Neuronal stem cell (in vitro differentiated cells): ENCODE data around the gene PRRT1. TPM values are rescaled to one million over a fixed set of nuclear protein-coding genes. Genes with fewer than 3 reads are reported as not detected.

Source experiments
- DNase-seq: peaks from one replicate; pipeline ENCODE4 v3.0.0-alpha.2; 2013; ENCODE audit warnings: low spot score
- H2AFZ ChIP-seq: one replicate; pipeline ENCODE4 v1.6.1; 2013; ENCODE audit warnings: mild to moderate bottlenecking, low read length, inconsistent platforms
- H2AK5ac ChIP-seq: 2 replicates; pipeline ENCODE4 v1.6.1; 2013; ENCODE audit warnings: low read depth, mild to moderate bottlenecking, inconsistent platforms, low read length, moderate library complexity, mixed read lengths
- H2BK120ac ChIP-seq: 2 replicates; pipeline ENCODE4 v1.6.1; 2013; ENCODE audit warnings: low read depth, mild to moderate bottlenecking, inconsistent platforms, low read length, moderate library complexity, mixed read lengths
- H2BK12ac ChIP-seq: one replicate; pipeline ENCODE4 v1.6.1; 2013; ENCODE audit warnings: low read length, inconsistent platforms
- H2BK15ac ChIP-seq: 2 replicates; pipeline ENCODE4 v1.6.1; 2013; ENCODE audit warnings: mild to moderate bottlenecking, low read length, inconsistent platforms, mixed read lengths
- H2BK5ac ChIP-seq: one replicate; pipeline ENCODE4 v1.6.1; 2013; ENCODE audit warnings: inconsistent platforms, mild to moderate bottlenecking, low read length, moderate library complexity
- H3K14ac ChIP-seq: one replicate; pipeline ENCODE4 v1.6.1; 2013; ENCODE audit warnings: low read length, inconsistent platforms
- H3K18ac ChIP-seq: 2 replicates; pipeline ENCODE4 v1.6.1; 2013; ENCODE audit warnings: low read length, inconsistent platforms
- H3K23ac ChIP-seq: 2 replicates; pipeline ENCODE4 v1.6.1; 2013; ENCODE audit warnings: low read depth, mild to moderate bottlenecking, mixed read lengths, low read length, inconsistent platforms; ENCODE audit not compliant: poor library complexity
- H3K27ac ChIP-seq: replicated peaks from 3 replicates; pipeline ENCODE4 v1.5.1; 2013; ENCODE audit warnings: low read length, inconsistent platforms
- H3K27me3 ChIP-seq, 3 experiments: 2 replicates each; pipeline ENCODE4 v1.6.1; 2013; ENCODE audit warnings: low read length in 3 of 3, mild to moderate bottlenecking in 2 of 3, inconsistent platforms in 1 of 3, low read depth in 1 of 3, mixed read lengths in 1 of 3, moderate library complexity in 1 of 3; ENCODE audit not compliant: control insufficient read depth in 3 of 3, insufficient read depth in 3 of 3
- H3K36me3 ChIP-seq, 2 donors: replicated peaks in 1 of 2; 2 replicates each; pipeline ENCODE4 v1.6.1; 2013; ENCODE audit warnings: low read length in 2 of 2; ENCODE audit not compliant: control insufficient read depth in 2 of 2, insufficient read depth in 2 of 2
- H3K4ac ChIP-seq: 2 replicates; pipeline ENCODE4 v1.6.1; 2013; ENCODE audit warnings: inconsistent platforms, mild to moderate bottlenecking, low read length, moderate library complexity
- H3K4me1 ChIP-seq, 2 donors: 1 replicate in 1 of 2; 2 replicates in 1 of 2; pipeline ENCODE4 v1.6.1; 2013; ENCODE audit warnings: low read length in 2 of 2, low read depth in 1 of 2; ENCODE audit not compliant: control insufficient read depth in 2 of 2, insufficient read depth in 1 of 2
- H3K4me2 ChIP-seq: one replicate; pipeline ENCODE4 v1.6.1; 2013; ENCODE audit warnings: mild to moderate bottlenecking, low read length, inconsistent platforms; ENCODE audit not compliant: insufficient read depth, poor library complexity, severe bottlenecking
- H3K4me3 ChIP-seq, 2 donors: 2 replicates each; pipeline ENCODE4 v1.5.1; 2013; ENCODE audit warnings: low read length in 2 of 2, mild to moderate bottlenecking in 2 of 2, inconsistent platforms in 1 of 2, moderate library complexity in 1 of 2
- H3K79me1 ChIP-seq: one replicate; pipeline ENCODE4 v1.6.1; 2013; ENCODE audit warnings: low read depth, mild to moderate bottlenecking, inconsistent platforms, low read length, moderate library complexity
- H3K9ac ChIP-seq: one replicate; pipeline ENCODE4 v1.6.1; 2013; ENCODE audit warnings: mild to moderate bottlenecking, low read depth, low read length, inconsistent platforms; ENCODE audit not compliant: poor library complexity
- H3K9me3 ChIP-seq, 2 donors: replicated peaks in 1 of 2; 2 replicates each; pipeline versions ENCODE3 to v1.6.1; 2013; ENCODE audit warnings: low read length in 2 of 2, mild to moderate bottlenecking in 2 of 2, inconsistent platforms in 1 of 2, low read depth in 1 of 2, mixed read lengths in 1 of 2, moderate library complexity in 1 of 2; ENCODE audit not compliant: control insufficient read depth in 2 of 2, insufficient read depth in 1 of 2
- H4K8ac ChIP-seq: one replicate; pipeline ENCODE4 v1.6.1; 2013; ENCODE audit warnings: low read depth, mild to moderate bottlenecking, inconsistent platforms, low read length, moderate library complexity
- H4K91ac ChIP-seq: one replicate; pipeline ENCODE4 v1.6.1; 2013; ENCODE audit warnings: low read length, low read depth, mild to moderate bottlenecking, inconsistent platforms; ENCODE audit not compliant: poor library complexity
- WGBS, 2 donors: extraction: QIAGEN DNeasy Blood & Tissue Kit; methylation state at CpG; one replicate each; pipeline ENCODE4 v1.1.7; 2013; ENCODE audit warnings: missing lambda C conversion rate in 2 of 2, mixed read lengths in 1 of 2; ENCODE audit not compliant: insufficient read length in 2 of 2, insufficient replicate concordance in 1 of 2; ENCODE audit errors: extremely low coverage in 2 of 2; 5-methylcytosine and 5-hydroxymethylcytosine counted together
- polyA plus RNA-seq, 2 experiments: library from polyadenylated mRNA; stranded (reverse); fragments of 200-250 nt; gene quantifications; one replicate each; pipeline ENCODE4 v1.2.3, GENCODE V29; 2013

The PRRT1 gene
- 6.4 TPM for polyA plus RNA-seq (2013, experiment 1 of 2)
- 6.2 TPM for polyA plus RNA-seq (2013, experiment 2 of 2)

- H2BK5ac ChIP-seq: no peak within 1 kb of the TSS
- WGBS, 2 donors: no CpG with 5 or more reads among the region's 24 CpGs
- peak within 1 kb of the TSS; percentile 47 for H2BK12ac ChIP-seq
- peak within 1 kb of the TSS; percentile 87 for H3K4me2 ChIP-seq
- H2BK15ac ChIP-seq: no peak within 1 kb of the TSS
- no peak within 1 kb of the TSS for H3K23ac ChIP-seq
- no peak within 1 kb of the TSS for H3K4ac ChIP-seq
- H3K9ac ChIP-seq: no peak within 1 kb of the TSS
- H3K18ac ChIP-seq: peak within 1 kb of the TSS; percentile 74
- peak within 1 kb of the TSS; percentile 76 for H2AFZ ChIP-seq
- H3K36me3 ChIP-seq: peaks cover 12 to 21% of the 10 kb centered on the region in 2 donors
- H3K9me3 ChIP-seq: no peaks in the 10 kb centered on the region
- DNase-seq: no peak
- H3K27me3 ChIP-seq: peaks cover 0 to 33% (median 0%) of the 10 kb centered on the region in 3 experiments
- H4K8ac ChIP-seq: no peak within 1 kb of the TSS
- H2BK120ac ChIP-seq: peak within 1 kb of the TSS; percentile 28
- no peak within 1 kb of the TSS for H3K27ac ChIP-seq
- peak within 1 kb of the TSS; percentile 60 to 68 for H3K4me3 ChIP-seq
- H3K14ac ChIP-seq: no peak within 1 kb of the TSS
- H3K79me1 ChIP-seq: peaks cover 16% of the 10 kb centered on the region
- H4K91ac ChIP-seq: no peak within 1 kb of the TSS
- peaks cover 15 to 26% of the 10 kb centered on the region in 2 donors for H3K4me1 ChIP-seq
- H2AK5ac ChIP-seq: peak within 1 kb of the TSS; percentile 3
Observed at GRCh38 chr6:32151863-32152768, at the start of gene PRRT1. Gene PRRT1, minus strand, starts transcription at chr6:32151939. Its CDS starts 112 bp downstream, at chr6:32151827.

GRCh38 chr6:32200711-32201475, 49.2 kb upstream of the PRRT1 start:
- H3K9me3 ChIP-seq: no peaks in the 10 kb centered on the region
- H2AK5ac ChIP-seq: no peak overlapping the region
- H4K91ac ChIP-seq: no peak overlapping the region
- WGBS, 2 donors: no CpG with 5 or more reads among the region's 13 CpGs
- H3K4me2 ChIP-seq: no peak overlapping the region
- no peaks in the 10 kb centered on the region for H3K27me3 ChIP-seq
- H3K27ac ChIP-seq: no peak overlapping the region
- peak overlapping the region; percentile 69 for H2BK12ac ChIP-seq
- no peak overlapping the region for H3K4ac ChIP-seq
- no peak overlapping the region for H2BK5ac ChIP-seq
- no peaks in the 10 kb centered on the region for H3K79me1 ChIP-seq
- no peak overlapping the region for H3K9ac ChIP-seq
- H3K4me3 ChIP-seq: no peak overlapping the region
- H2BK120ac ChIP-seq: no peak overlapping the region
- DNase-seq: no peak
- peak overlapping the region; percentile 76 for H3K23ac ChIP-seq
- no peaks in the 10 kb centered on the region for H3K36me3 ChIP-seq
- no peak overlapping the region for H2AFZ ChIP-seq
- peak overlapping the region; percentile 69 for H2BK15ac ChIP-seq
- H3K18ac ChIP-seq: peak overlapping the region; percentile 13
- H3K4me1 ChIP-seq: peaks cover 18 to 22% of the 10 kb centered on the region in 2 donors
- no peak overlapping the region for H3K14ac ChIP-seq
- no peak overlapping the region for H4K8ac ChIP-seq

DNA sequence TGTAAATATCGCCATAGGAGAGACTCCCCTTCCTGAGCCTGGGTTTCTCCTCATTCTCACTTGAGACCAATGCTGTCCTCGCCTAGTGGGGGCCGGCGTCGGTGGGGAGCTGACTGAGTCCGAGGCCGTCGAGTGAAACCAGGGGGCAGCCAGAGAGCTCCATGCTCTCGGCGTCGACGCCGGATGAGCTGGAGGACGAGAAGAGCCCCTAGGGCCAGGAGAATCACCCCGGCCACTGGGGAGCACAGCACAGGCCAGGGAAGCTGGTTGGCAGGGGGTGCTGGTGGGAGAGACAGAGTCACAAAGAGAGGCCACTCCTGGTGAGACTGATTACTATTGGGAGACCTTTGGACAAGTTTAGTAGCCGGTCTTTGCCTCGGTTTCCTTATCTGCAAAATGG, 47.1 kb upstream of the PRRT1 start:
- WGBS, 2 donors: no CpG with 5 or more reads among the region's 17 CpGs
- H3K4me2 ChIP-seq: no peak overlapping the region
- H3K4me3 ChIP-seq: no peak overlapping the region
- no peak overlapping the region for H2AFZ ChIP-seq
- H2BK5ac ChIP-seq: no peak overlapping the region
- H3K9ac ChIP-seq: no peak overlapping the region
- H3K14ac ChIP-seq: no peak overlapping the region
- no peak overlapping the region for H3K23ac ChIP-seq
- H2BK15ac ChIP-seq: no peak overlapping the region
- no peaks in the 10 kb centered on the region for H3K27me3 ChIP-seq
- DNase-seq: no peak
- H3K36me3 ChIP-seq: no peaks in the 10 kb centered on the region
- H3K27ac ChIP-seq: no peak overlapping the region
- peak overlapping the region; percentile 77 for H3K18ac ChIP-seq
- no peak overlapping the region for H4K8ac ChIP-seq
- no peak overlapping the region for H4K91ac ChIP-seq
- no peak overlapping the region for H3K4ac ChIP-seq
- peaks cover 20 to 25% of the 10 kb centered on the region in 2 donors for H3K4me1 ChIP-seq
- no peak overlapping the region for H2BK12ac ChIP-seq
- peak overlapping the region; percentile 65 for H2BK120ac ChIP-seq
- peak overlapping the region; percentile 15 for H2AK5ac ChIP-seq
- H3K9me3 ChIP-seq: no peaks in the 10 kb centered on the region
- no peaks in the 10 kb centered on the region for H3K79me1 ChIP-seq

DNA sequence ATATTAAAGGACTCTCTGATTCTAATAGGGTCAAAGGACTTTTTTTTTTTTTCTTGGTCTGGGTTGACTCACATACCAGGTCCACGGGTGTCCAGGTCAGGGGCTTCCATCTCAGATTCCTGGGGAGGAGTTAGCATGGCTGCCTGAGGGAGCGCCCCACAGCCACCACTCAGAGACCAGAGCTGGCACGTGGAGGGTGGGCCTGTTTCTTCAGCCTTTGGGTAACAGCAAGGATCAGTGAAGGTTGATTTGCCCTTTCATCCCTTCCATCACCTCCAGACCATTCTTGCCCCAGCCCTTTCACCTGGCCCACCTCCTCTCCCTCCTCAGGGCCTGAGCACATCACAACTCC, 46.6 kb upstream of the PRRT1 start:
- no peak overlapping the region for H3K4me2 ChIP-seq
- peak overlapping the region; percentile 7 for H3K18ac ChIP-seq
- no peak overlapping the region for H3K4me3 ChIP-seq
- no CpG with 5 or more reads among the region's 3 CpGs for WGBS, 2 donors
- no peak for DNase-seq
- H3K27ac ChIP-seq: no peak overlapping the region
- no peaks in the 10 kb centered on the region for H3K79me1 ChIP-seq
- H4K91ac ChIP-seq: no peak overlapping the region
- peak overlapping the region; percentile 33 for H2BK12ac ChIP-seq
- H2BK15ac ChIP-seq: no peak overlapping the region
- H4K8ac ChIP-seq: peak overlapping the region; percentile 20
- H3K9me3 ChIP-seq: no peaks in the 10 kb centered on the region
- H2BK120ac ChIP-seq: peak overlapping the region; percentile 65
- H3K4me1 ChIP-seq: peaks cover 15 to 21% of the 10 kb centered on the region in 2 donors
- no peak overlapping the region for H3K14ac ChIP-seq
- peak overlapping the region; percentile 24 for H3K9ac ChIP-seq
- no peaks in the 10 kb centered on the region for H3K27me3 ChIP-seq
- H2AFZ ChIP-seq: no peak overlapping the region
- H2AK5ac ChIP-seq: peak overlapping the region; percentile 15
- no peak overlapping the region for H2BK5ac ChIP-seq
- peak overlapping the region; percentile 34 for H3K23ac ChIP-seq
- no peak overlapping the region for H3K4ac ChIP-seq
- no peaks in the 10 kb centered on the region for H3K36me3 ChIP-seq
